ENCODE measurements around the gene ENPP6. TPM values are rescaled to one million over a fixed set of nuclear protein-coding genes. Genes with fewer than 3 reads are reported as not detected.

The ENPP6 gene
- total and polyA plus RNA-seq, 4 donors = 0.02 to 0.37 (median 0.10) TPM

GRCh38 chr4:184157322-184157721 lies 60.4 kb downstream of the ENPP6 start:
- 86% methylated on average over 2 of the region's 2 CpGs for WGBS, 2 donors
- TF ChIP-seq, protein P1, sequence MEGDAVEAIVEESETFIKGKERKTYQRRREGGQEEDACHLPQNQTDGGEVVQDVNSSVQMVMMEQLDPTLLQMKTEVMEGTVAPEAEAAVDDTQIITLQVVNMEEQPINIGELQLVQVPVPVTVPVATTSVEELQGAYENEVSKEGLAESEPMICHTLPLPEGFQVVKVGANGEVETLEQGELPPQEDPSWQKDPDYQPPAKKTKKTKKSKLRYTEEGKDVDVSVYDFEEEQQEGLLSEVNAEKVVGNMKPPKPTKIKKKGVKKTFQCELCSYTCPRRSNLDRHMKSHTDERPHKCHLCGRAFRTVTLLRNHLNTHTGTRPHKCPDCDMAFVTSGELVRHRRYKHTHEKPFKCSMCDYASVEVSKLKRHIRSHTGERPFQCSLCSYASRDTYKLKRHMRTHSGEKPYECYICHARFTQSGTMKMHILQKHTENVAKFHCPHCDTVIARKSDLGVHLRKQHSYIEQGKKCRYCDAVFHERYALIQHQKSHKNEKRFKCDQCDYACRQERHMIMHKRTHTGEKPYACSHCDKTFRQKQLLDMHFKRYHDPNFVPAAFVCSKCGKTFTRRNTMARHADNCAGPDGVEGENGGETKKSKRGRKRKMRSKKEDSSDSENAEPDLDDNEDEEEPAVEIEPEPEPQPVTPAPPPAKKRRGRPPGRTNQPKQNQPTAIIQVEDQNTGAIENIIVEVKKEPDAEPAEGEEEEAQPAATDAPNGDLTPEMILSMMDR (IDR thresholded peaks at IDR 0.05; ENCODE audit: control extremely low read depth, extremely low read depth) = no peak

GRCh38 chr4:184156163-184156920 lies 61.3 kb downstream of the ENPP6 start:
- ATAC-seq (ENCODE audit: insufficient read depth, low FRiP score) = no peak
- H3K27me3 ChIP-seq (ENCODE audit: control insufficient read depth in 3 of 3, insufficient read depth in 3 of 3, low read length in 2 of 3) = no peaks in the 10 kb centered on the region
- peaks cover 0 to 25% (median 8%) of the 10 kb centered on the region in 5 donors for H3K4me1 ChIP-seq (ENCODE audit: control insufficient read depth in 5 of 5, insufficient read depth in 5 of 5, low read length in 5 of 5)

More at GRCh38 chr4:184157322-184157721, 60.4 kb downstream of the ENPP6 start:
- no peaks in the 10 kb centered on the region for H3K27me3 ChIP-seq (ENCODE audit: control insufficient read depth in 3 of 3, insufficient read depth in 3 of 3, low read length in 2 of 3)
- H3K9me3 ChIP-seq (ENCODE audit: control insufficient read depth in 4 of 4, insufficient read depth in 3 of 4, low read length in 3 of 4) = no peaks in the 10 kb centered on the region
- ATAC-seq (ENCODE audit: insufficient read depth, low FRiP score) = no peak
- H3K9ac ChIP-seq (ENCODE audit: insufficient read depth in 1 of 2, low read length in 2 of 2) = no peak overlapping the region
- H3K4me3 ChIP-seq = no peak overlapping the region
- H3K27ac ChIP-seq (ENCODE audit: low read depth in 1 of 2, low read length in 1 of 2) = no peak overlapping the region
- no peaks in the 10 kb centered on the region for H3K36me3 ChIP-seq (ENCODE audit: control insufficient read depth in 4 of 4, insufficient read depth in 4 of 4, low read length in 4 of 4)
- no peak for DNase-seq
- peaks cover 0 to 25% (median 8%) of the 10 kb centered on the region in 5 donors for H3K4me1 ChIP-seq (ENCODE audit: control insufficient read depth in 5 of 5, insufficient read depth in 5 of 5, low read length in 5 of 5)

DNA sequence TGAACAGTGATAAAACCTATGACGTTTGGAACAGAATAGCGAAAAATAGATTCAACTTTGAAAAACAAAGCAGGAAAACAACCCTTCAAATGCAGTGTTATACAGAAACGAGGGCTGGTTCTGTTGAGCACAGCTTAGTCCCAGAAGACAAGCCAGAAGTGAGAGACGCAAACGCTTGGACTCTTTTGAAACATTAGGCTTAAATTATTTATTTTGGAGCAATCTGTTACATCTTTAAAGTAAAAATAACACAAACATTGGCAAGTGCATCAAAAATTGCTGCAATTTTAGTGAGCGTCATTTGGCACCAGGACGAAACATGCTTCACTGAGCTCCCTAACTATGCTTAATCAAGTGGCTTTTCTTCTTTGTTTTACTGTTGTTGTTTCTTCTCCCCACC lies 63.5 kb downstream of the ENPP6 start:
- no peaks in the 10 kb centered on the region for H3K36me3 ChIP-seq (ENCODE audit: control insufficient read depth in 4 of 4, insufficient read depth in 4 of 4, low read length in 4 of 4)
- no peaks in the 10 kb centered on the region for H3K27me3 ChIP-seq (ENCODE audit: control insufficient read depth in 3 of 3, insufficient read depth in 3 of 3, low read length in 2 of 3)
- peak overlapping the region in 1 of 2 donors; percentile 75 for H3K9ac ChIP-seq (ENCODE audit: insufficient read depth in 1 of 2, low read length in 2 of 2)
- ATAC-seq (ENCODE audit: insufficient read depth, low FRiP score) (no peak), DNase-seq (peak; percentile 65 to 95 (median 89))
- H3K4me1 ChIP-seq (ENCODE audit: control insufficient read depth in 5 of 5, insufficient read depth in 5 of 5, low read length in 5 of 5) = peaks cover 5 to 35% (median 8%) of the 10 kb centered on the region in 5 donors
- no peak overlapping the region for H3K4me3 ChIP-seq
- H3K27ac ChIP-seq (ENCODE audit: low read depth in 1 of 2, low read length in 1 of 2) = no peak overlapping the region
- TF ChIP-seq, protein P1 (IDR thresholded peaks at IDR 0.05; ENCODE audit: control extremely low read depth, extremely low read depth) = no peak
- WGBS, 2 donors = 80 to 87% methylated on average over 7 of the region's 7 CpGs
- H3K9me3 ChIP-seq (ENCODE audit: control insufficient read depth in 4 of 4, insufficient read depth in 3 of 4, low read length in 3 of 4) = no peaks in the 10 kb centered on the region

More at GRCh38 chr4:184156163-184156920, 61.3 kb downstream of the ENPP6 start:
- Histone ChIP-seq H3K36me3 (ENCODE audit: control insufficient read depth in 4 of 4, insufficient read depth in 4 of 4, low read length in 4 of 4) (no peaks in the 10 kb centered on the region), H3K9me3 (ENCODE audit: control insufficient read depth in 4 of 4, insufficient read depth in 3 of 4, low read length in 3 of 4) (no peaks in the 10 kb centered on the region), H3K9ac (ENCODE audit: insufficient read depth in 1 of 2, low read length in 2 of 2) (no peak overlapping the region), H3K27ac (ENCODE audit: low read depth in 1 of 2, low read length in 1 of 2) (peak overlapping the region in 1 of 2 donors; percentile 10), H3K4me3 (no peak overlapping the region)
- WGBS, 2 donors = 72% methylated on average over 10 of the region's 10 CpGs
- DNase-seq = no peak
- TF ChIP-seq, protein P1 (IDR thresholded peaks at IDR 0.05; ENCODE audit: control extremely low read depth, extremely low read depth) = no peak
